PFSK-1 (cell line): Measurements from ENCODE around the gene ABITRAM.

ENCODE experiments used
- POLR2AphosphoS5 ChIP-seq: IDR thresholded peaks from 2 replicates; pipeline ENCODE4 v1.6.1; 2012; ENCODE audit warnings: low read depth, mild to moderate bottlenecking, control low read depth, low read length, moderate library complexity
- REST ChIP-seq, 2 experiments: IDR thresholded peaks; 2 replicates each; pipeline versions ENCODE4 v1.6.1 to v1.8.0; 2011 to 2012; ENCODE audit warnings: low read depth in 2 of 2, low read length in 2 of 2, control low read depth in 1 of 2, inconsistent platforms in 1 of 2, mild to moderate bottlenecking in 1 of 2, moderate library complexity in 1 of 2; ENCODE audit not compliant: insufficient read depth in 1 of 2
- SIN3A ChIP-seq: IDR thresholded peaks from 2 replicates; pipeline ENCODE4 v1.6.1; 2012; ENCODE audit warnings: mild to moderate bottlenecking, low read length, moderate library complexity, borderline replicate concordance; ENCODE audit not compliant: insufficient read depth
- TAF1 ChIP-seq: IDR thresholded peaks from 2 replicates; pipeline ENCODE4 v1.6.1; 2012; ENCODE audit warnings: low read length, control low read depth, borderline replicate concordance; ENCODE audit not compliant: insufficient read depth

DNA sequence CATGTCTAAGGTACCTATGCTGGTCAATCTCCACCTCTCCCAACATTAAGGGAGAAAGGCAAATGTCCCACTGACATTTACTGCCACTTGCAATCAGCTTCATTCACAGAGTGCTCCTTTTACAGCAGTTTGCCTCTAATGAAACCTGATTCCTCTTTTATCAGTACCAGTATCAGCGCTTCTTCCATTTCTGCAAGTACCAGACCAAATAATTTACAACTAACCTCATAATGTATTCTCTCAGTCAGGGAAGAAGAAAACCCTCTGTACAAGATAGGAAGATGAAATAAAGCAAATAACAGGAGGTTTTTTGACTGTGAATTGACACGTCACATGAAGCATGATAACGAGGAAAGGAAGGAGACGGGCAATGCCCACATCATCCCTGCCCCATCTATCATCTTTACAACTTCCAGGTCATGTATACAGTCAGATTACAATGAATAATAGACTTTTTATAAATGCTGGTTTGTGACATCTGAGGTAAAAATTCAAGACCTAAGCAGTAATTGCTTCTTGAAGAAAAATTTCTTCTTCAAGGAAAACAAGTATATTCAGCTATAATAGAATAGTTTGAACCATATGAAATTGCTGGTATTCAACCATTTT lies 21.9 kb downstream of the ABITRAM start:
- TF ChIP-seq POLR2AphosphoS5 (no peak), TAF1 (no peak), SIN3A (no peak), REST (IDR thresholded peaks at IDR 0.05; ENCODE audit: insufficient read depth in 1 of 2, low read depth in 2 of 2, low read length in 2 of 2) (no peak)
